CD4-positive, alpha-beta T cell treated with Interleukin-10 for 1 hour (primary cell): ENCODE measurements around the gene MYO1E.
"Not testable (repeated sequence)": the region's sequence is repeated elsewhere in the genome, so short reads cannot be mapped to it uniquely, and the experiment has no call there.

Experiments
- DNase-seq: peaks from one replicate; pipeline ENCODE4 v3.0.0-alpha.2; 2020

The MYO1E gene

DNA sequence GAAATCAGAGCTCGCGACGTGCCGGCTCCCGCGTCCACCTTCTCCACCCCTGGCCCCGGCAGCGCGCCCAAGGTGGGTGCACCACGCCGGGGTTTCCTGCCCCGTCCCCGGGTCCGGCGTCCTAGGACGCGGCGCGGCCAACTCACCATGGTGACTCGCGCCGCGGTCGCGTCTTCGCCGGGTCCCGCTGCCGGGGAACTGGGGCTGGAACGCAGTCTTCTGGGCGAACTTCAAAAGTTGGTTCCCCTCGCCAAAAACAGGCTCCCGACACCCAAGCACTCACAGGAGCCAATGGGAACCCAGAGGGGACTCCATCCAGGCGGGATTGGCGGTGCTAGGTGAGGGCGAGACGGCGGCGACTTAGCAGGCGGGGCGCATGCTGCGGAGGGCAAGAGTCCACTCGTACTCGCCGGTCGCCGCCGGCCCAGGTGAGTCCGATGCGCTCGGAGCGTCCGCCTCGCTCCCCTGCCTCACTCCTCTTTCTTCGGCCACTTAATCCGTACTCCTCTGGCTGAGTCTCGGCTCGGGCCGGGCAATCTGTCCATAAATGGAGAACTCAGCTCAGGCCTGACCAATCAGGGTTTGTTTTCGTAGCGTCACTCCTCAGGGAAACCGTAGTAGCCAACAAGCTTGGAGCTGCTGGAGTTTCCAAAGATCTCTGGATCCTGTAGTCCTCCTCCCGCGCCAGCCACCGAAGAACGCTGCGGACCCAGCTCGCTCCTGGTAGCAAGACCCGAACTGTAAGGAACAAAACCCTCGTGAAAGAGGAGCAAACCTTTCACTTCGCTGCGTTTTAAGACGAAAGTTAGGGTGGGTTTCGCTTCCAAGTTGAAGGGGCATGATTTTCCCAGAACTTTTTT is at the start of gene MYO1E:
TSS of gene MYO1E (minus strand) at position 520 of the 860 bp plus-strand sequence. CDS start at position 149, 371 bp downstream.
- peak; percentile 26 for DNase-seq

DNA sequence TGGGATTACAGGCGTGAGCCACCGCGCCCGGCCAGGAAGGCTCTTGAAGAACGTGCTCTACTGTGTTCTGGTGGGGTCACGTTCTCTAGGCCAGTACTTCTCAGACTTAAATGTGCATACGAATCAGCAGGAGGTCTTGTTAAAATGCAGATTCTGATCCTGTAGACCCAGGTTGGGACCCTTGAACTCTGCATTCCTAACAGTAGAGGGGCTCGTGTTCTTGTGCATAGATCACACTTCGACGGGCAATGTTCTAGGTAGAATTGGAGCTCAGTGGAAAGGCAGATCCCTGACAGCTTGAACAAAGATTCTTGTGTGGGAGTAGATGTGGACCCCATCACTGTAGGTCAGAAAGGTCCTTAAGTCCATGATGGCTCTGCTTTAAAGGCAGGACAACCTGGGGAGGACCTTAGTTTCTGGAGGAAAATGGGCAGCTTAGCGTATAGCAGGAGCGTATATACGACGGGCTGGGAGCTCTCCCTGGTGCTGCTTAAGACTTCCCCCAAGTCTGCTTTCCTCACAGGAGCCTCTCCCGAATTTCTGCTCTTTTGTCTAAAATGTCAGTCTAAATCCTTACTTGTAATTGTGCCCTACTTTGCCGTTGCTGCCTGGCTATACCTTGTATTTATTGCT is 48.4 kb upstream of the MYO1E start:
- DNase-seq, result no peak

DNA sequence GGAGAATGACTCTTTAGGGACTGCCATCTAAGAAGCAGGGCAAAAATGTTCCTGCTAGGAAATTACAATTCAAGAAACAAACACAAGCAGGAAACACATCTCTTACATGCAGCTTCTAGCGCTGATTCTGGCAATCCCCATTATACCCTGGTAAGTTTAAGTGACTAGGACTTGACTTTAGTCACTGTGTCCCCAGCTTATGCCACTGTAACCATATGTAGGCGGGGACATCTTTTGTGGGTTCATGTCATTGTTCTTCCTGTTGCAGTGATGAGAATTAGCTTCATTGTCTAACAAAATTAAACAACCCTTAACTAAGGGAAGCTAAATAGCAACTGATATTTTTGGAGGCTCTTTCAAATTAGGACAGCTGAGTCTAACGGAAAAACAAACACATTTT is 47.4 kb upstream of the MYO1E start:
- DNase-seq, result no peak

DNA sequence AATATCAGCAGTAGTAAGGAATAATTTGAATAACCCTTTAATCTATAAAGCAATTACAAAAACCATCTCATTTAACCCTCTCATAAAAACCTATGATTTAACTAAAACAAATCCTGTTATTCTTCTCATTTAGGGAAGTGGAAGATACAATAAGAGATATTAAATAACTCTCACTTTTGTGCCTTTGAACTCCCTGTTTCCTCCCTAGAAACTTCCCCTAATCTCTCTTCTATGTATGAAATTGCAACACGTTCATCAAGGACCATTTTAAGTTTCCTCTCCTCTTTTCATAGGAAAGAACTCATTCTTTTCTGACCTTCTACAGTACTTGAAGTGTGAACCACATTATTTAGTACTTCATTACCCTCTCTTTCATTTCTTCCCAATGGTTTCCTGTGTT is 46.5 kb upstream of the MYO1E start:
- no peak for DNase-seq

DNA sequence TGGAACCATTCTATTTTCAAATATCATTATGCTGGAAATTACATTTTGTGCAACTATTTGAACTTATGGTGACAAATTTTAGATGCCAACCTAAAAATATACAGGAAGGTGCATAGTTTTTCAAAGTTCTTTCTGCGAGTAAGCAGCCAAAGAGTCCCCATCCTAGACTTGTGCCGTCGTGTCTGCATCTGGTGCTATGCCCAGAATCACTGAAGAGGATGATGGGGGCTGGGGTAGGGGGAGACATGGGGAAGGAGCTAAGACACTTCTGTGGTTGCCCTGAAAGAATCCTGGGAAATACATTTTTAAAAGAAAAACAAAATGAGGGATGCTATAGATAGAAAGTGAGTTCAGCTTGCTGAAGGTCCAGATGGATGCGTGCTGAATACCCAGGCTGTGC is 44.1 kb upstream of the MYO1E start:
- DNase-seq, result no peak

DNA sequence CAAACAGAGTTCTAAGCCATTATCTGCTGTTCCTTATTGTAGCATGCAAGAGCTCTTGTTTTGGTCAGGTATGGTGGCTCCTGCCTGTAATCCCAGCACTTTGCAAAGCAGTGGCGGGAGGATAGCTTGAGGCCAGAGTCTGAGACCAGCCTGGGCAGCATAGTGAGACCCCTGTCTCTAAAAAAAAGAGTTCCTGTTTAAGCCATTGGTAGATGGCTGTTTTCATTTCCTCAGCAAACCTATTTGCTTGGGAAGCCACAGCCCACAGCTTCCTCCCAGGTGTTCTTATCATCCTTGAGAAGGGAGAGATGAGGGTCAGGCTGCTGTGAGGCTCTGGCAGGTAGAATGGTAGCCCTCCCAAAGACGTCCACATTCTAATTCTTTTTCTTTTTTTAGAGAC is 40.9 kb upstream of the MYO1E start:
- DNase-seq, result no peak

DNA sequence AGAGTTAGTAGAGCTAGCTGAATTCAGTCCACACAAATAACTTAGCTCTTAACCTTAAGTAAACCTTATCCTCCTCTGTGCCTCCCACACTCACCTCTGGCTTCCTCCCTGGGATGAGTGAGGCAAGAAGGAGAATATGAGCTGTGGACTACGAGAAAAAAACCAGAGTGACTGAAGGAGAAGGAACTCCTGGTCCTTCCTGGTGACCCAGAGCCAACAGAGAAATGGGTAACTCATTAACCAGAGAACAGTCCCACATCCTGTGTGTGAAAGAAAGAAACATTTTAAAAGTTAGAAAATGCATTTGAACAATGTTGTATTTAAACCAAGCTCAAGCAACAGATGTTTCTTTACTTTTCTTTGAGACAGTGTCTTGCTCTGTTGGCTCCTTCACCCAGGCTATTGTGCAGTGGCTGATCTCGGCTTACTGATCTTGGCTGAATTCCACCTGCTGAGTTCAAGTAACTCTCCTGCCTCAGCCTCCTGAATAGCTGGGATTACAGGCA is 37.8 kb upstream of the MYO1E start:
- DNase-seq, result no peak

DNA sequence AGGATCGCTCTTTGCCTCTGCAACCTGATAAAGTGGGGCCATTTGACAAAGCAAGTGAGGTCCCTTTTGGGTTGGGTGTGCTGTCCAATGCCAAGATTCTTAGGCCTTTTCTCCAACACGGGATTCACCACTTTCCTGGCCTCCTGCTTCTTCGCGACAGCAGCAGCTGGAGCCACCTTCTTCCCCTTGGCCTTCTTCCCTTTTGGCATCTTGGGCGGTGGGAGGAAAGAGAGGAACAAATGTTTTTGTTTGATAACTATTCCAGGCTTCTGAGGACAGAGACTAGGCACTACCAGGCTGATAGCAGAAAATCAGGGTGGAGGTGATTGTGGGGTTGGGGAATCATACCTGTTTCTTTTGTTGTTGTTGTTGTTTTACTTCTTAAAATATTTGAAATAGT is 35.3 kb upstream of the MYO1E start:
- no peak for DNase-seq

DNA sequence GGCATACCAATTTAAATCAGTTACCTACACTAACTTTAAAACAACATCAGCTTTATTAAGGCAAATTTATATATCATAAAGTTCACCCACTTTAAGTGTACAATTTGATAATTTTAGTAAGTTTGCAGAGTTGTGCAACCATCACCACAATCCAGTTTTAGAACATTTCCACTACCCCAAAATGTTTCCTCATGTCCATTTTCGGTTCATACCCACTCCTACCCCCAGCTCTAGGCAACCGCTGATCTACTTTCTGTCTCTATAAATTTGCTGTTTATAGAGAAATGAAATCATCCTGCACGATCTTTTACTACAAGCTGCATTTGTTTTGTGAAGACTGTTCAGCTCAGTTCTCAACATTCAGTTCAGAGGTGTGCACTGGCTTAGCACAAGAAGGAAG is 33.8 kb upstream of the MYO1E start:
- no peak for DNase-seq

DNA sequence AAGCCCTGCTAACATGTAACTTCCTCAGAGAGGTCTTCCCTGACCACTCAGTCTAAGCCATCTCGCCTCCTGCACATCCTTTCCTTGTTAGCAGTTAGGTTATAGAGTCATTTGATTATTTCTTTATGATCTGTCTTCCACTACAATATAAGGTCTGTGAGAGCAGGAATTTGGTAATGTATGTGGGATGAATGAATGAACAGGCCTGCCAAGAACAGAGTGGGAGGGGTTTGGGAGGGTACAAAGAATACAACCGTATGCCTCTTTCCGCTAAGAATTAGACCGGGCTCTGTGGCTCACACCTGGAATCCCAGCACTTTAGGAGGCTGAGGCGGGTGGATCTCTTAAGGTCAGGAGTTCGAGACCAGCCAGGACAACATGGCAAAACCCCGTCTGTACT is 32.4 kb upstream of the MYO1E start:
- DNase-seq, result no peak

DNA sequence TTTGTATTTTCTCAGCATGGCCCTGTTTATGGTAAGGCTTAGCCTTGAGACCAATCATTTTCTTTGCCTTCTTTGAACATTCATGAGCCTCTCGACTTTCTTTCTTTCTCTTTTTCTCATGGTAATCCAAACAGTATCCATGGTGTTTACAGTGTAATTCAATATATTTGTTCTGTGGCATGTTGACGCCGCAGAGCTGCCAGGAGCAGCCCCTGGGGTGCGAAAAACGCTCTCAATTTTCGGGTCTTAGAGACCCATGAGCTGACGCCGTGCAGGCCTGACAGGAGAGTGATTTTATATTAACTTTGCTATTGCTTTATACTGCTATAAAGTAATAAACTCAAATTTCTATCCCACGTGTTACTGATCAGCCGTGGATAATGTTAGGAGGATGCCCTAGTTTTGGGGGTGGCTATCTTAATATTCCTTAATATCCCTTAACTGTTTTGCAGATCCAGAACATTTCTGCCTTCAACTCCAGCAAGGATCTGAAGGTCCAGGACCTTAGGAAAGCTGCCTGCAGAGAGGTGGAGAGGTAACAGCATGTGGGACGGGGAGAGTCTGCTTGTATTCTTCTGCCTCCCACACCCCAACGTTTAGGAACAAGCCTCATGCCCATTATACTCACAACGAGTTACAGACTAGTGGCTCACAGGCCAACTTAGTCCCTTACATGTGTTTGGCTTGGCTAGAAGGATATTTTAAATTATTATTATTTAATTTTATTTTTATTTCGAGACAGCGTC is 29.3 kb upstream of the MYO1E start:
- no peak for DNase-seq

DNA sequence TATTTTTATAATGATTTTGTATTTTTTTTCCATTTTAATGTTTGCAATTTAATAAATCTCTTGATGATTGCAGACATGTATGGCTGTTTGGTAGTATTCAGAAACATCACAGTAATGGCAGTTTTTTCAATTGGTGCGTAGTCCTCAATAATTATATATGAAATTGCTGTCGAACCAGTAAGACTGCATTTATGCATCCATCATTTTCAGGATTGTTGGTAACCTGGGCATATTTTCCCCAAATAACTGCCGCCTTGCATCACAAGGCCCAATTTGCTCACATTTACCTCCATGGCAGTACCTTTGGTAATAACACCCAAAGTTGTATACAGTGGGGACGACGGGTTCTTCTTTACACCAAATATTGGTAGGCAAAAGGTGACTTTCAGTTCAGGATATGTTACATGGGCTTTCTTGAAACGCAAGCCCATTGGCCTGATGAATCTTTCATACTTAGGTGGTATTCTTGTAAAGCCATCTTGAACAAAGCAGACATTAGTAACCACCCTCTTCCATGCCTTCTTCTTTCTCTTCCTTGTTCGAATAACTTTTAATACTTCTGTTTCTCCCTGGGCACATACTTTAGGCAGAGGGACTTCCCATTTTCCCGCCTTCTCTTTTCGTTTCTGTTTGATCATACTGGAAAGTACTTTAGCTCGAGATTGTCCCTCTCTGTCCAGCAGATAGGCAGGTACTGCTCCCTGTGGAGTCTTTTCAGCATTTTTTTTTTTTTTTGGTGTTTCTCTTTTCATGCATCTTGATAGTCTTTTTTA is 28.6 kb upstream of the MYO1E start:
- DNase-seq, result not testable (repeated sequence)

DNA sequence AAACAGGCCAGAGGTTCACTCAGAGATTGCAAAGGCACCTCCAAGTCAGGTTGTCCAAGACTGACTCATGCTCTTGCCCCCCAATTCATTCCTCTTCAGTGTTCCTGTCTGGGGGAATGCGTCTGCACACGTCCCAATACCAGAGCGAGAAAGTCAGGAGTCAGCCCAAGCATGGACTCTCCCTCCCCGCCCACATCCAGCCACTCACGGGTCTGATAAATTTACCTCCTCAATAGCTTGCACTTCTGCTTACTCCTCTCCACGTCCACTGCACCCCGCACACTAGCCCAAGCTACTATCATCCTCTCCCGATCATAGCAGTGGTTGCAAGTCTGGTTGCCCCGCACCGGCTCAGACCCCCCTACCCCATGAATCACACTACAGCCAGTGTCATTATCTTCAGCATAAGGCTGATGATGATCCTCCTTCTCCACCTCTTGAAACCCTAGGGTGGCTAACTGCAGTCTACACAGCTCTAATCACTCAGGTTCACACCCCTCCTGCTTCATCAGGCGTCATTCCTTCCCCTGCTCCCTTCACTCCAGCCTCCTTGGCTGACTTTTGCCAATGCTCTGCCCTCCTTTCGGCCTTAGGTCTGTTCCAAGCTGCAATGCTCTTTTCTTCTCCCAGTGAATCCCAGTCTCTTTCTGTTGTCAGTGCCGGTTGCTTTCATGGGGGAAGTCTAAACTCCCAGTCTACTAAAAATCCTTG is 27.6 kb upstream of the MYO1E start:
- DNase-seq, result no peak

DNA sequence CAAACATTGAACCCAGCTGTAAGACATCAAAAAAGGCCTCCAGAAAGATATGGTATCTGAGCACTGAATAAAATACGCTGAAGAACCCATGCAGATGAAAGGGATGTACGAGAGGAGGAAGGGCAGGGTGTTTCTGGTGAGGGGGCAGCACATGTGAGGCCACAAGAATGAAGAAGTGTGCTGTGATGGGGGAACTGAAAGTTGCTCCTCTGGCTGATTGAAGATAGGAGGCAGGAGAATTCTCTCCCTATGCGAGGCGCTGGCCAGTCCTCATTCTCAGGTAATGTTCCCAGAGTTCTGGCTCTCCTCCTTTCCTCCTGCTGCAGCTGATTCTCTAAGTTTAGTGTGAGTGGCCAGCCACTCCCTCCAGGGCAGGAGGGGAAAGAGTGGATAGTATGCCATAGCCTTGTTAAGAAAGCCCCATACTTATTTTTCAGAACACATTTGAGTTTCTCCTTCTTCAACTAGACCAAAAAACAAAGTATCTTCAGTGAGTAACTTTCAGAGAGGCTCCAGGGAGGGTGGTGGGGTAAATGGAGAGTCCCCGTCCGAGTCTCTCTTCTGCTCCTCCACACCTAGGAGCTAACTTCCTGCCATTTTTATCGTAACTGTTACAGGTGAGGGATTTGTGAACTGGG is 26.9 kb upstream of the MYO1E start:
- no peak for DNase-seq

DNA sequence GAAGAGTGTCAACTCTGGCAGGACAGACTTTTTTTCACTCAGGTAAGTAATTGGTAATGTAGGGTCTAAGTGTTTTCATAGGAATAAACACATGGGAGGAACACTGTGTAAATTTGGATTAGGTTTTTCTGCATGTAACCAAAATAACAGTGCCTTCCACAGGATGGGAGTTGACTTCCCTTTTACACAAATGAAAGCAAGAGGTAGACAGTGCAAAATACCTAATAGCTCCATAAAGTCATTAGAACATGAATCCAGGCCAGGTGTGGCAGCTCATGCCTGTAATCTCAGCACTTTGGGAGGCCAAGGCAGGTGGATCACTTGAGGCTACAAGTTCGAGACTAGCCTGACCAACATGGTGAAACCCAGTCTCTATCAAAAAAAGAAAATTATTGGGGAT is 25.5 kb upstream of the MYO1E start:
- no peak for DNase-seq

DNA sequence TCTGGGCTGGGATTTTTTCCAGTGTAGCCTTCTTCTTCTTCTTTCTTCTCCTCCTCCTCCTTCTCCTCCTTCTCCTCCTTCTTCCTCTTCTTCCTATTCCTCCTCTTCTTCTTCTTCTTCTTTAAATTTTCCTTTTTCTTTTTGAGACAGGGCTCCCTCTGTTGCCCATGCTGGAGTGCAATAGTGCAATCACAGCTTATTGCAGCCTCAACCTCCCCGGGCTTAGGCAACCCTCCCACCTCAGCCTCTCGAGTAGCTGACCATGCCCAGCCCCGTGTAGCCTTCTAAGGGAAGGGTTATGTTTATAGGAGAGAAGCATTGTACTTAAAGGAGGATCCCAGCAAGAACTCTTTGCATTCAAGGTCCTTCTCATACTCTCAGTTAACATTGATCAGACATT is 24.0 kb upstream of the MYO1E start:
- DNase-seq, result no peak

DNA sequence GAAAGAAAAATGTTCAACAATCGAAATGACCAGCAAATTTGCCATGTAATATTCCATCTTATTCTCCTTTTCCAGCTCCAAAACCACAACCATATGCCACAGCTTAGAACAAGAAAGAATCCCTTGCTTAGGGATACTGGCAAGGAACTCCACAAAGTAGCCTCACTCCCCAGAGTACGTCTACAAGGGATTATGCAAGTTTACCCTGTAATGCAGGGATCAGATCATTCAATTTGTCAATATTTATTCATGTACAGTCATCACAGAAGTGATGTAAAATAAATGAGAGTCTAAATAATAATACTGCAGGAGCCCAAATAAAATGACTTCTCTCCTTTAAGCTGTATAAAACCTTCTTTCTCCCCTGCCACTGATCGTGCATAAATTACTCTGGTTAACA is 23.5 kb upstream of the MYO1E start:
- no peak for DNase-seq

DNA sequence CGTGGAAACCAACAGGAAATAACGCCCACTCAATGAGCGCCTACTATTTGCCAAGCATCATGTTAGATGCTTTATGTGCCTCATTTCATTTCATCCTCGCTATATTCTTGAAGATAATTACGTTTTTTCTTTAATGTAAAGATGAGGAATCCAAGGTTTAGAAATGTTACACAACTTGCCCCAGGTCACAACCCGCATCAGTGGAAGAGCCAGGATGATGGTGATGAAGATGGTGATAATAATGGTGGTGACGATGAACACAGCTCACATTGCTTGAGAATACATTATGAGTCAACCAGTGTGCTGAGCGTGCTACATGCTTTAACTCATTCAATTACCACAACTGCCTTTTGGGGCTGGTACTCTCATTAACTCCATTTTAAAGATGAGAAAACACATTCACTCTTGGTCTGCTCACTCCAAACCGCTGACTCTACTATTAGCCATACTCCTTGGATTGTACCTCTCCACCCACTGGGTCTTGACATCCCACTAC is 21.5 kb upstream of the MYO1E start:
- DNase-seq, result no peak

DNA sequence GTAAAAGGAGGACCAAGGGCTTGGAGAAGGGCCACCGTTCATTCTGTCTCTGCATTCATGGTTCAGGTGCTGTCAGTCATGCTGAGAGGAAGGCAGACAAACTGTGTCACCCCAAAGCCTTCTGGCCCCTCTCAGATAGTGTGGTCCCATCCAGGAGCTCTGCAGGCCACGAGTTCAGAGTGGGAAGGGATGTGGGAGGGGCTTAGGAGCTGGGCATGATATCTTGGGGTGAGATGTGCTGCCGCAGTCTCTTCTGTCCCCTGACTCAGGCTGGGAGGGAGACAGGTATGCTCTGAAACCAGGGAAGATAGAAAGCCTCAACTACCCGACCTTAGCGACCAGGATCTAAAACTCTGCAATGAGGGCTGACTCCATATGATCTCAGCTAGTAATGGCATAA is 19.6 kb upstream of the MYO1E start:
- no peak for DNase-seq

DNA sequence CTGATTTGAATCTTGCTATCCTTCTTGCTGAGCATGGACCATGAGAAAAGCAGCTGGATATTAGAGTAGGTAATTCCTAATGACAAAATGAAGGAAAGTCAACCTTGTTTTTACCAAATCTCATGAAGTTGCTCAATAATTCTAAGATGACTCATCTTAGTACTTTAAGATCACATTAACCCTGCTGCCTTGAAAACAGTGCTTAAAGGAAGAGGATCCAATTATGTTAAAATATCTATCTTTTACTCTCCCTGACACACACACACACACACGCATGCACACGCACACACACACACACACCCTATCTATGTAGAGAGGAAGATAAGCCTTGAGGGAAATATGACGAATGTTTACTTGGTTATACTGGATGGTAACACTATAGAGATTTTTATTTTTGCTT is 16.0 kb upstream of the MYO1E start:
- DNase-seq, result no peak

DNA sequence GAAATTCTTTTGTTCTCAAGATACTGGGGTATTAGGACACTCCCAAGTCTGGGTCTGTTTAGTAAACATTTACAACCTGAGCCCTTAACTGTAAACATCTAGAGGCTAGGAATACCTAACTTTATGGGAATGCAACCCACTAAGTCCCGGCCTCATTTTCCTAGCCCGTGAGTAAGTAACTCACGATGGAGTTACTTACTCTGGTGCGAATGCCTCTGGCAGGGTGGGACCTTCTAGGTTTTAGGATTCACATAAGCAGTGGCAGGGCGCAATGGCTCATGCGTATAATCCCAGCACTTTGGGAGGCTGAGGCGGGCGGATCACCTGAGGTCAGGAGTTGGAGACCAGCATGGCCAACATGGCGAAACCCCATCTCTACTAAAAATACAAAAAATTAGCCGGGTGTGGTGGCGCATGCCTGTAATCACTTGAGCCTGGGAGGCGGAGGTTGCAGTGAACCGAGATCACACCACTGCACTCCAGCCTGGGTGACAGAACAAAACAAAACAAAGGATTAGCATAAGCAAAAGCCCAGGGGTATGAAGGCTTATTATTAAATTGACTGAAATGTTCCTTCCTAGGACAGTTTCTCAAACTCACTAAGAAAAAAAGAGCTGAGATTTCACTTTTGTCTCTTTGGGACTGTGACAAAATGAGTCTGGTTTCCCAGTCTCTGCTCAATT is 14.7 kb upstream of the MYO1E start:
- not testable (repeated sequence) for DNase-seq
